Activated naive CD4-positive, alpha-beta T cell treated with anti-CD3 and anti-CD28 coated beads, Interleukin-2, amount 10 ng/mL, durations not matched to agents 7 days and 5 days (primary cell): Measurements from ENCODE around the gene MARCHF10.

Source experiments
- CTCF ChIA-PET: fragments of 350-600 bp; sonication (Branson Sonifier 250); formaldehyde crosslinking; loops from one replicate; lab custom pipeline; 2021; ENCODE audit warnings: antibody characterized with exemption; lab: Charles Lee
- DNase-seq: peaks from one replicate; pipeline ENCODE4 v3.0.0-alpha.2; 2020
- H3K27ac Mint-ChIP-seq: one replicate; pipeline ENCODE4 v1.8.0; 2021; ENCODE audit warnings: mild to moderate bottlenecking, moderate library complexity, mixed read lengths
- H3K27me3 Mint-ChIP-seq: one replicate; pipeline ENCODE4 v1.8.0; 2021; ENCODE audit warnings: mild to moderate bottlenecking, mixed read lengths
- H3K36me3 Mint-ChIP-seq: one replicate; pipeline ENCODE4 v1.8.0; 2021; ENCODE audit warnings: mixed read lengths
- H3K4me1 Mint-ChIP-seq: one replicate; pipeline ENCODE4 v1.8.0; 2021; ENCODE audit warnings: mixed read lengths
- H3K4me3 Mint-ChIP-seq: one replicate; pipeline ENCODE4 v1.8.0; 2021; ENCODE audit warnings: mild to moderate bottlenecking, moderate library complexity, mixed read lengths
- H3K9me3 Mint-ChIP-seq: one replicate; pipeline ENCODE4 v1.8.0; 2021; ENCODE audit warnings: mixed read lengths

The MARCHF10 gene

DNA sequence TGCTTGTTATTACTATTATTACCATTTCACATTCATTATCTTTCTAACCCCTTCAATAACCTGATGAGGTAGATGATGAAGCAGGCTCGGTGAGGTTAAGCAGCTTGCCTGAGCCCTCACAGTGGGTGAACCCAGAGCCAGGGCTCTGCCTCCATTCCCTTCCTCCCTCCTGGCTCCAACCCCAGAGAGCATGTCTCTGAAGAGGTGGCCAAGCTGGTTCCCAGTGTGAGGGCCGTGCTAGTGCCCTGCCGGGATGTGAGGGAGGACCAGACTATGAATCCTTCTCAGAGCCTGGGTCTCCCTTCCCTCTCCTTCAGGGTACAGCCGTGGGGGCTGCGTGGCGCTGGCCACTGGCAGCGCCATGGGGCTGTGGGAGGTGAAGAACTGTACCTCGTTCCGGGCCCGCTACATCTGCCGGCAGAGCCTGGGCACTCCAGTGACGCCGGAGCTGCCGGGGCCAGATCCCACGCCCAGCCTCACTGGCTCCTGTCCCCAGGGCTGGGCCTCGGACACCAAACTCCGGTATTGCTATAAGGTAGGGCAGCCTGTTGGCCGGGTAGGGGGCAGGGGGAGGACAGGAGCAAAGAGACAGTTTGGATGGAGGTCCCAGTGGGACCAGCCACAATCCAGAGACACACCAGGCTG is 131.0 kb downstream of the MARCHF10 start:
- DNase-seq = no peak
- H3K4me3 Mint-ChIP-seq = no peak overlapping the region
- H3K36me3 Mint-ChIP-seq = no peaks in the 10 kb centered on the region
- peaks cover 5% of the 10 kb centered on the region for H3K27me3 Mint-ChIP-seq
- CTCF ChIA-PET = no interaction called here
- peaks cover 2% of the 10 kb centered on the region for H3K4me1 Mint-ChIP-seq
- H3K27ac Mint-ChIP-seq = no peak overlapping the region
- H3K9me3 Mint-ChIP-seq = no peaks in the 10 kb centered on the region

DNA sequence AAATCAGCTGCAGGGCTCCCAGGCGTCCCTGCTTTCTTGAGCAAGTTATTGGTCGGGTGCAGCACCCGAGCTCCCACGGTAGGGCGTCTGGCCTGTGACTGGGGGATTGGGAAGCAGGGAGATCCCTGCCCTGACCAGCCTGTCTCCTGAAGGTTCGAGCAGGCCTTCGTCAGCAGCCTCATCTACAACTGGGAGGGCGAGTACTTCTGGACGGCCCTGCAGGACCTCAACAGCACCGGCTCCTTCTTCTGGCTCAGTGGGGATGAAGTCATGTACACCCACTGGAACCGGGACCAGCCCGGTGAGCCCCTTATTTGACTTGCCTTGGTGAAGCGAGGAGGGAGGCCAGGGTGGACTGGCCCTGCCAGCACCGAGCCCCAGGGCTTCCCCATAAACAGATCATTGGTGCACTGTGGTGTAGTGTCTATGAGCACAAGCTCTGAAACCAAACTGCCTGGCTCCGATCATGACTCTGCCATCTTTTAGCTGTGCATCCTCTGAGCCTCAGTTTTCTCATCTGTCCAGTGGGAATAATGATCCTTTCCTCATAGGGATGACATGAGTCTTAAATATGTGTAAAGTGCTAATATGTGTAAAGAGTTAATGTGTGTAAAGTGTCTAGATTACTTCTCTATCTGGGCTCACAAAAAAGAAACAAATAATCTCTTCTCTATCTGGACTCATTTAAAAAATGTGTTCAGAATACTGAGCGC is 131.7 kb downstream of the MARCHF10 start:
- peaks cover 6% of the 10 kb centered on the region for H3K27me3 Mint-ChIP-seq
- no peak overlapping the region for H3K4me3 Mint-ChIP-seq
- H3K4me1 Mint-ChIP-seq = peaks cover 3% of the 10 kb centered on the region
- CTCF ChIA-PET = no interaction called here
- no peaks in the 10 kb centered on the region for H3K36me3 Mint-ChIP-seq
- H3K27ac Mint-ChIP-seq = no peak overlapping the region
- H3K9me3 Mint-ChIP-seq = no peaks in the 10 kb centered on the region
- DNase-seq = no peak

DNA sequence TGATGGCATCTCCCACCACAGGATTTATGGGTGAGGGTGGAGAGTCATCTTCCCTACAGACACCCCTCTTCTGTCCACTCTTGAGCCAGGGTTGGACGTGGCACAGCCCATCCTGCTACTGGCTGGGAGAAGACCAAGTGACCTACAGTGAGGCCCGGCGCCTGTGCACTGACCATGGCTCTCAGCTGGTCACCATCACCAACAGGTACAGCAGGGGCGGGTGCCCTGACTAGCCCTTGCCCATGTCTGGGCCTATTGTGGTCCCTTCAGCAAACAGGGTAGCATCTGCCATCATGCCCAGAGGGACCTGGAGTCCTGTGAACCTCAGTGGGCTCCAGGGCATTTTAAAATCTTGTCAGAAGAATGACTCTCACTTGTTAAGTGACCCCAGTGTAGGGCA is 132.4 kb downstream of the MARCHF10 start:
- DNase-seq = no peak
- Mint-ChIP-seq H3K36me3 (no peaks in the 10 kb centered on the region), H3K27me3 (peaks cover 6% of the 10 kb centered on the region), H3K27ac (no peak overlapping the region), H3K4me3 (no peak overlapping the region), H3K9me3 (no peaks in the 10 kb centered on the region), H3K4me1 (peaks cover 3% of the 10 kb centered on the region)
- CTCF ChIA-PET = no interaction called here

DNA sequence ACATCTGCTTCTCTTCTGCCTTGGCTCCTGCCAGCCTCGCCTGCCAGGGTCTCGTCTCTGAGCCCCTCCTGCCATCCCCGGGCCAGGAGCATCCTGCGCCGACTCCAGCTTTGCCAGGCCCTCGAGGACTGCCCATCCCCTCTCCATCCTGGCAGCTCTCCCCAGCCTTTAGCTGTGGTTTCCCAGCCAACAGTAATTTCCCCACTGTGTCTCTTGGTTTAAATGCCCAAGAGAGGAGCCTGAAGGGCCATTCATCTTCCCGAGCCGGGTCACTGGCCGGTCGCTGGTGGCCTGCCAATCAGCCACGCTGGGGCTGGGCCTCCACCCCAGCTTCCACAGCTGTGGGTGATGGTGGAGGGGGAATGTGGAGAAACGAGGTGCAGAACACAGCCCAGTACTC is 132.9 kb downstream of the MARCHF10 start:
- no peaks in the 10 kb centered on the region for H3K36me3 Mint-ChIP-seq
- CTCF ChIA-PET = no interaction called here
- H3K27me3 Mint-ChIP-seq = peaks cover 8% of the 10 kb centered on the region
- peaks cover 3% of the 10 kb centered on the region for H3K4me1 Mint-ChIP-seq
- DNase-seq = no peak
- no peaks in the 10 kb centered on the region for H3K9me3 Mint-ChIP-seq
- H3K27ac Mint-ChIP-seq = no peak overlapping the region
- no peak overlapping the region for H3K4me3 Mint-ChIP-seq

DNA sequence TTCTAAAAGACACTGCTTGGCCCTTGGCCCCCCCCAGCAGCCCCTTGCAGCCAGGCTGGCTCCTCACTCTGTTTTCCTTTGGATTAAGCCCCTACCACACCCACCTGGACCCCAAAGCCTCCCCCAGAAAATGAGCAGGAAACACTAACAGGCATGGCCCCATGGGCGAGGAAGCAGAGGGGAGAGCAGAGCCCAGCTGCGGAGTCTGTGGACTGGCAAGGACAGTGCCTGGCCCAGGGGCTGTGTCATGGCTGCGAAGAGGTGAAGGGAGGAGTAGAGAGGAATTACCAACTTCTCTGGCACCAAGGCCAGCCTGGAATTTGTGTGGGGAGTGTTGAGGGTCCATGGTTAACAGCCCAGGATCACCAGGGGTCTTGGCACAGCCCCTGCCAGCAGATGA is 133.3 kb downstream of the MARCHF10 start:
- no peak overlapping the region for H3K4me3 Mint-ChIP-seq
- no peak overlapping the region for H3K27ac Mint-ChIP-seq
- peaks cover 3% of the 10 kb centered on the region for H3K4me1 Mint-ChIP-seq
- H3K9me3 Mint-ChIP-seq = no peaks in the 10 kb centered on the region
- H3K36me3 Mint-ChIP-seq = no peaks in the 10 kb centered on the region
- no peak for DNase-seq
- peaks cover 13% of the 10 kb centered on the region for H3K27me3 Mint-ChIP-seq
- CTCF ChIA-PET = no interaction called here

DNA sequence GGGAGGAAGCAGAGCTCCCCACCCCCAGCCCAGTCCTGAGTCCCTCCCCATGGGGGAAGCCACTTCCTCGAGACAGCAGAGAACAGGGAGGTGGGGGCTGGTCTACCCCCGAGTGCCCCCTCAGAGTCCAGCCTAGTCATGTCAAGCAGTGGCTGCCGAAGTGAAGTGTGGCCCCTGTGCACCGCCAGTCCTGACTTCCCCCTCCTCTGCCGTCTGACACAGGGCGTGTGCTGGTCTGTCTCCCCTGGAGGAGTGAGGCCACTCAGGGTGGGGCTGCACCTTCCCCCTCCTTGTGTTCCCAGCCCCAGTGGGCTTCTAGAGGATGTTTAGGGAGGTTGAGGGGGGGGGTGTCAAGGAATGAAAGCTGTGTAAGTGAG is 133.8 kb downstream of the MARCHF10 start:
- H3K36me3 Mint-ChIP-seq = no peaks in the 10 kb centered on the region
- no peaks in the 10 kb centered on the region for H3K9me3 Mint-ChIP-seq
- H3K4me3 Mint-ChIP-seq = no peak overlapping the region
- peaks cover 3% of the 10 kb centered on the region for H3K4me1 Mint-ChIP-seq
- H3K27me3 Mint-ChIP-seq = peaks cover 13% of the 10 kb centered on the region
- no peak for DNase-seq
- no peak overlapping the region for H3K27ac Mint-ChIP-seq
- CTCF ChIA-PET = no interaction called here

DNA sequence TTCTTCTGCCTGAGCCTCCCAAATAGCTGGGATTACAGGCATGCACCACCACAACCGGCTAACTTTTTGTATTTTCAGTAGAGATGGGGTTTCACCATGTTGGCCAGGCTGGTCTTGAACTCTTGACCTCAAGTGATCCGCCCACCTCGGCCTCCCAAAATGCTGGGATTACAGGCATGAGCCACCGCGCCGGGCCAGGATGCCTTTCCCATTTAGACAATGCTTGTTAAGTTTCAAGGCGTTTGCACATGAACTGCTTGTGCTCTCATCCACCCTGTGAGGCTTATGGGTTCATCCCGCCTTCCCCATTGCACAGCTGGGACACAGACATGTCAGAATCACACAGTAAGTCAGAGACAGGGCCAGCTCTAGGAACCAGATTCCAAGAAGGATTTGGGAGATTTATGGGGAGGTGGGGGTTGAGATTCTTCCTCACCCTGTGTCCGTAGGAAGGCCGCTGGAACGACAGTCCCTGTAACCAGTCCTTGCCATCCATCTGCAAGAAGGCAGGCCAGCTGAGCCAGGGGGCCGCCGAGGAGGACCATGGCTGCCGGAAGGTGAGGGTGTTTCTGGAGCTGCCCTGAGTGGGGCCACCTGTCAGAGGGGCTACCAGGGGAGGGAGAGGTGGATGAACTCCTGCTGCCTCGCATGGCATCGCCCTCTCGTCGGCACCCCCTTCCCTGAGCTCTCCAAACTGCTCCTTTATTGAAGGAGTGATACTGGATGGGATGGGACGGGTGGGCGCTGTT is 134.3 kb downstream of the MARCHF10 start:
- DNase-seq = no peak
- no peaks in the 10 kb centered on the region for H3K9me3 Mint-ChIP-seq
- no peak overlapping the region for H3K4me3 Mint-ChIP-seq
- H3K27me3 Mint-ChIP-seq = peaks cover 13% of the 10 kb centered on the region
- CTCF ChIA-PET = interaction anchor here (1.4 to 2.0 kb wide), 2 partner anchors 15 to 733 kb away, joined by 9 to 10 read pairs; no protein-coding TSS in a partner anchor
- H3K36me3 Mint-ChIP-seq = no peaks in the 10 kb centered on the region
- H3K27ac Mint-ChIP-seq = no peak overlapping the region
- H3K4me1 Mint-ChIP-seq = peaks cover 3% of the 10 kb centered on the region

DNA sequence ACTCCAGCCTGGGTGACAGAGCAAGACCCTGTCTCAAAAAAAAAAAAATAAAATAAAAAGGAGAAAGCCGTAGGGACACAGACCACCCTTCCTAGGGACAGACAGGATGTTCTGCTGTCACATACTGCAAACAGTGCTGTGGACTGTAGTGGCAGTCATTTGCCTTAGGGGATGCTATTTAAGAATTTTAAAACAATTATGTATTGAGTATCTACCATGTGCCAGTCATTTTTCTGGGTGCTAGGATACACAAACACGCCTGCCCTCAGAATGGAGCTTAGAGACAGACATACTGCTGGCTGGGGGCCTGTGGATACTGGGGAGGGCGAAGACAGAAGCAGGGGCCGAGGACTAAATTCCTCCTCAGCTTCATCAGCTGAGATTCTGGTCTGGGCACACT is 135.2 kb downstream of the MARCHF10 start:
- H3K27ac Mint-ChIP-seq = no peak overlapping the region
- H3K9me3 Mint-ChIP-seq = no peaks in the 10 kb centered on the region
- peaks cover 13% of the 10 kb centered on the region for H3K27me3 Mint-ChIP-seq
- H3K4me1 Mint-ChIP-seq = peaks cover 3% of the 10 kb centered on the region
- no peak for DNase-seq
- H3K36me3 Mint-ChIP-seq = no peaks in the 10 kb centered on the region
- H3K4me3 Mint-ChIP-seq = no peak overlapping the region
- CTCF ChIA-PET = interaction anchor here (1.0 to 2.0 kb wide), 3 partner anchors 14 to 734 kb away, joined by 4 to 10 read pairs (median 9); no protein-coding TSS in a partner anchor

DNA sequence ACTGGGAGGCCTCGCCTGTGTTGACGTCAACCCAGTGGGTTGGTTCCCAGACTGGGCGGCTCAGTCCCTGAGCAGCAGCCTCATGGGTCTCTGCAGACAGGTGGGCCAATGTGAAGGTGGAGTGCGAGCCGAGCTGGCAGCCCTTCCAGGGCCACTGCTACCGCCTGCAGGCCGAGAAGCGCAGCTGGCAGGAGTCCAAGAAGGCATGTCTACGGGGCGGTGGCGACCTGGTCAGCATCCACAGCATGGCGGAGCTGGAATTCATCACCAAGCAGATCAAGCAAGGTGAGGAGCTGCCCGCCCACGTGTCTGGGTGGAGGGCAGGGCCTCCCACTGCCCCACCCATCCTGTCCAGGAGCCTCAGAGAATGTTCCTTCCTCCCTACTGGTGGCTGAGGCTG is 136.6 kb downstream of the MARCHF10 start:
- H3K9me3 Mint-ChIP-seq = no peaks in the 10 kb centered on the region
- H3K4me1 Mint-ChIP-seq = peaks cover 3% of the 10 kb centered on the region
- no peaks in the 10 kb centered on the region for H3K36me3 Mint-ChIP-seq
- CTCF ChIA-PET = interaction anchor here (0.6 to 2.0 kb wide), 6 partner anchors 12 to 735 kb away, joined by 3 to 9 read pairs (median 3); no protein-coding TSS in a partner anchor
- no peak overlapping the region for H3K27ac Mint-ChIP-seq
- no peak overlapping the region for H3K4me3 Mint-ChIP-seq
- DNase-seq = no peak
- H3K27me3 Mint-ChIP-seq = peaks cover 13% of the 10 kb centered on the region

DNA sequence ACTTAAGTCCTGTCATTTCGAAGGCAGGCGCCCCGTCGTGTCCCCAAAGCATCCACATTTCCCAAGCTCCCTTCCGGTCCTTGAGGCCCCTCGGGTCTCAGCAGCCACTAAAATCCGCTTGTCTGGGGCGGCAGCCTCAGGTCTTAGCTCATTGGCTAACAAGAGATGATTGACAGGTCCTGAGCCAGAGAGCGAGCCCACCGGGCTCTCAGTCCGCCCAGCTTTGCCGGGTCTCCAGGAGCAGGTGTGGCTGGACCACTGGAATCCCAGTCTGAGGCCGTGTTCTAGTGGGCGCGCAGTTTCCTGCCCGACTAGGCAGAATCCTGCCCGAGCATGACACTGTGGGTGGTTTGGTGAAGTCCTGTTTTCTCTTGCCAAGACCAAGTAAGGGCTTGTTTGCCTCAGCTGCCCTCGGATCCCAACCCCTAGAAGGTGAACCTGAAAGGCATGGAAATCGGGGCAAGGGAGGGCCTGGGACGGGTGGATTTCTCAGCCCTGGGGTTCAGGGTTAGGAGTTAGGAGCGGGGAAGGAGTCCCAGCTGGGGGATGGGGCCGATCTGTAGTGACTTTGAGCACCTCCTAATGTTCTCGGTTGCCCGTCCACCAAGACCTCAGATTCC is 137.8 kb downstream of the MARCHF10 start:
- Mint-ChIP-seq H3K27ac (no peak overlapping the region), H3K4me1 (peaks cover 3% of the 10 kb centered on the region), H3K4me3 (no peak overlapping the region), H3K9me3 (no peaks in the 10 kb centered on the region), H3K27me3 (peaks cover 13% of the 10 kb centered on the region), H3K36me3 (no peaks in the 10 kb centered on the region)
- DNase-seq = no peak
- CTCF ChIA-PET = no interaction called here

DNA sequence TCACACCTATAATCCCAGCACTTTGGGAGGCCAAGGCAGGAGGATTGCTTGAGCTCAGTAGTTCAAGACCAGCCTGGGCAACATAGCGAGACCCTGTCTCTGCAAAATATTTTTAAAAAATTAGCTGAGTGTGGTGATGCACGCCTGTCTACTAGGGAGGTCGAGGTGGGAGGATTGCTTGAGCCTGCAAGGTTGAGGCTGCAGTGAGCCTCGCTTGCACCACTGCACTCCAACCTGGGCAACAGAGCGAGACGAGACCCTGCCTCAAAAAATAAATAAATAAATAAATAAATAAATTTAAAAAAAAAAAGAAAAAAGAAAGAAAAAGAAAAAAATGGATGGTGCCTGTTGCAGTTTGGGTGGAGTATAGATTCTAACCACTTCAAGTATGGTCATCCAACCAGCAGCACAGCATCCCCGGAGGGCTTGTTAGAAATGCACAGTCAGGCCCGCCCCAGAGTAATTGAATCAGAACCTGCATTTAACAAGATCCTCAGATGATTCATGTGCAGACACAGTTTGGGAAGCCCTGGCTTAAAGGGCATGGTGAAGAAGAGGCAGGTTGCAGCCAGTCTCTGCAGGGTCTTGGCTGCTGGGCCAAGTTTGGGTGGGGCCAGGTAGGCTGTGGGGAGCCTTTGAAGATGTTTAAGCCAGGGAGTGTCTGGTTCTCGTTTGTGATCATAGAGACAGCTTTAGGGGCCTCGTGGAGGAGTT is 139.9 kb downstream of the MARCHF10 start:
- Mint-ChIP-seq H3K27me3 (peaks cover 18% of the 10 kb centered on the region), H3K36me3 (no peaks in the 10 kb centered on the region), H3K27ac (no peak overlapping the region), H3K4me3 (no peak overlapping the region), H3K9me3 (no peaks in the 10 kb centered on the region), H3K4me1 (peaks cover 3% of the 10 kb centered on the region)
- CTCF ChIA-PET = no interaction called here
- no peak for DNase-seq

DNA sequence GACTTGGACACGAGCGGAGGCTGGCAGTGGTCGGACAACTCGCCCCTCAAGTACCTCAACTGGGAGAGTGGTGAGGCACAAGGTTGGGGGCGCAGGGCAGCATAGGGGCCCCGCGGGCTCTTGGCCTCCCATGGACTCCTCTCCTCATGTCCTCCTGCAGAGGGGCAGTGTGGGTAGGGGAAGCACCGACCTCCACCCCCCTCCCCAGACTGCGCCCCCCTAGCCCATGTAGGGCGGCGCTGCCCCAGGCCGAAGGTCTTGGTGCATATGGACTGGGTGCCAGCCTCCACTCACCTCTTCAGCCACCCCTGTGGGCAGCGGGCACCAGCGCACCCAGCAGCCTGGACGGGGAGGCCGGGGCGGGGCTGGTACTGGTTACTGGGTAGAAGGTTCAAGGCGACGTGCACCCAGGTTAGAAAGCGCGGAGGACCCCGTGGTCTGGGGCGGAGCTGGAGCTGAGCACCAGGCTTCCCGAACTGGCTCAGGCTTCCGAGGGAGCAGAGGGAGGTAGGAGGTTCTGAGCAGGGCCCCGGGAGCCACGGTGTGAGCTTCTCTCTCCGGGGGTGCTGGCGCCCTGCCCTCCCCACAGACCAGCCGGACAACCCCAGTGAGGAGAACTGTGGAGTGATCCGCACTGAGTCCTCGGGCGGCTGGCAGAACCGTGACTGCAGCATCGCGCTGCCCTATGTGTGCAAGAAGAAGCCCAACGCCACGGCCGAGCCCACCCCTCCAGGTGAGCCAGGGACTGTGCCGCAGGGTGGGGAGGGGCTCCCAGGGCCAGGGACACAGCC is 141.1 kb downstream of the MARCHF10 start:
- Mint-ChIP-seq H3K4me3 (no peak overlapping the region), H3K4me1 (peaks cover under 1% of the 10 kb centered on the region), H3K27me3 (peaks cover 18% of the 10 kb centered on the region), H3K27ac (no peak overlapping the region), H3K36me3 (no peaks in the 10 kb centered on the region), H3K9me3 (no peaks in the 10 kb centered on the region)
- DNase-seq = no peak
- CTCF ChIA-PET = no interaction called here

DNA sequence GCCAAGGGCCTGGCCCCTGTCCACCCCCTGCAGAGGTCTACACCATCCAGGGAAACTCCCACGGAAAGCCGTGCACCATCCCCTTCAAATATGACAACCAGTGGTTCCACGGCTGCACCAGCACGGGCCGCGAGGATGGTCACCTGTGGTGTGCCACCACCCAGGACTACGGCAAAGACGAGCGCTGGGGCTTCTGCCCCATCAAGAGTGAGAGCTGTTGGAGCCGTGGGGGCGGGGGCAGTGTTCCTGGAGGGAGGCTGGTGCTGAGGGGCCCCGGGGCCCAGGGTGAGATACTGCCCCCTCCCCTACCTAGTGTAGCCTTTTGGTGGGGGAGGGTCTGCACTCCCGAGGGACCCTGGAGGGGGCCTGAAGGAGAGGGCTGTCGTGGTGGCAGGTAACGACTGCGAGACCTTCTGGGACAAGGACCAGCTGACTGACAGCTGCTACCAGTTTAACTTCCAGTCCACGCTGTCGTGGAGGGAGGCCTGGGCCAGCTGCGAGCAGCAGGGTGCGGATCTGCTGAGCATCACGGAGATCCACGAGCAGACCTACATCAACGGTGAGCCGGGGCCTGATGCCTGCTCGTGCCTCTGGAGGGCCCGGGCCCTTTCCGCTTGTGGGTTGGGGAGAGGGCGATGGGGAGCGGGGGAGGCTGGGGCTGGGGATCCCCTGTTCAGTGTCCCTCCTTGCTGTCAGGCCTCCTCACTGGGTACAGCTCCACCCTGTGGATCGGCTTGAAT is 141.9 kb downstream of the MARCHF10 start:
- H3K4me3 Mint-ChIP-seq = no peak overlapping the region
- H3K4me1 Mint-ChIP-seq = no peaks in the 10 kb centered on the region
- H3K36me3 Mint-ChIP-seq = no peaks in the 10 kb centered on the region
- H3K27me3 Mint-ChIP-seq = peaks cover 22% of the 10 kb centered on the region
- no peak overlapping the region for H3K27ac Mint-ChIP-seq
- H3K9me3 Mint-ChIP-seq = peaks cover 2% of the 10 kb centered on the region
- DNase-seq = peak; percentile 17
- CTCF ChIA-PET = no interaction called here
